Activated CD4-positive, alpha-beta T cell treated with anti-CD3 and anti-CD28 coated beads, Interleukin-10, Interleukin-2, amounts not matched to agents 100 ng/mL and 50 ng/mL, durations not matched to agents 16 hours and 8 hours (primary cell): ENCODE results near the gene RDM1.
"Not testable (repeated sequence)": the region's sequence is repeated elsewhere in the genome, so short reads cannot be mapped to it uniquely, and the experiment has no call there.

Experiments
- DNase-seq: peaks from one replicate; pipeline ENCODE4 v3.0.0-alpha.2; 2020

RDM1 gene

GRCh38 chr17:35897772-35898171, 32.8 kb downstream of the RDM1 start:
- not testable (repeated sequence) for DNase-seq

GRCh38 chr17:35895636-35896587, 34.7 kb downstream of the RDM1 start:
- DNase-seq: peak; percentile 78

- no peak for DNase-seq
Measured at GRCh38 chr17:35894206-35894605, 36.4 kb downstream of the RDM1 start.

GRCh38 chr17:35893751-35894150, 36.8 kb downstream of the RDM1 start:
- no peak for DNase-seq

- peak; percentile 82 for DNase-seq
Measured at GRCh38 chr17:35892091-35893035, 38.2 kb downstream of the RDM1 start.

DNA sequence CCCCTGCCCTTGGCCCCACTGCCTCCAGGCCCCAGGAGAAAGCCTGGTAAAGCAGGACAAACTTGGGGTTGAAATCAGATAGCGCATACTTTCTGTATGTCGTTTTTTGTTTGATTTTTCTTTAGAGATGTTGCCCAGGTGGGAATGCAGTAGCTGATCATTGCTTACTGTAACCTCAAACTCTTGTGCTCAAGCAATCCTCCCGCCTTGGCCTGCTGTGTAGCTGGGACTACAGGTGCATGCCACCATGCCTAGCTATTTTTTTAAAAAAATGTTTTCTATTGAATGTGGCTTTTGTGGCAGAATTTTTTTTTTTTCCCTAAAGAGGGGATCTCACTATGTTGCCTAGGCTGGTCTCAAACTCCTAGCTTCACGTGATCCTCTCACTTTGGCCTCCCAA, 39.3 kb downstream of the RDM1 start:
- no peak for DNase-seq

DNA sequence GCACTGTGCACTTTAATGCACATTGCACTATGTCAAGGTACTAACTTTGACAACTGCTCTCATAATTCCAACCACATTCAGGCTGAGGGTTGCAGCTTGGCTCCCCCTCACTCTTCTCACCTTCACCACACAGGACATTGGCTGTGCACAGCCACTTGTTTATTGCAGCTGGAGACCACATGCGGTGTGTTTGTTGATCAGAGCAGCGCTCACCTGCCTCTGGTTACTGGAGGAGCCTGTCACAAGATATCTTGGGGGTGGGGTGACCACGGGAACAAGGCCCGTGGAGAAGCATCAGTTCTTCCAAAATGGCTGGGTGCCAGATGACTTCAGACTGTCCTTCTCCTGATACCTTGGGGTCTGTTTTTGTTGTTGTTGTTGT, 39.8 kb downstream of the RDM1 start:
- peak; percentile 87 for DNase-seq

DNA sequence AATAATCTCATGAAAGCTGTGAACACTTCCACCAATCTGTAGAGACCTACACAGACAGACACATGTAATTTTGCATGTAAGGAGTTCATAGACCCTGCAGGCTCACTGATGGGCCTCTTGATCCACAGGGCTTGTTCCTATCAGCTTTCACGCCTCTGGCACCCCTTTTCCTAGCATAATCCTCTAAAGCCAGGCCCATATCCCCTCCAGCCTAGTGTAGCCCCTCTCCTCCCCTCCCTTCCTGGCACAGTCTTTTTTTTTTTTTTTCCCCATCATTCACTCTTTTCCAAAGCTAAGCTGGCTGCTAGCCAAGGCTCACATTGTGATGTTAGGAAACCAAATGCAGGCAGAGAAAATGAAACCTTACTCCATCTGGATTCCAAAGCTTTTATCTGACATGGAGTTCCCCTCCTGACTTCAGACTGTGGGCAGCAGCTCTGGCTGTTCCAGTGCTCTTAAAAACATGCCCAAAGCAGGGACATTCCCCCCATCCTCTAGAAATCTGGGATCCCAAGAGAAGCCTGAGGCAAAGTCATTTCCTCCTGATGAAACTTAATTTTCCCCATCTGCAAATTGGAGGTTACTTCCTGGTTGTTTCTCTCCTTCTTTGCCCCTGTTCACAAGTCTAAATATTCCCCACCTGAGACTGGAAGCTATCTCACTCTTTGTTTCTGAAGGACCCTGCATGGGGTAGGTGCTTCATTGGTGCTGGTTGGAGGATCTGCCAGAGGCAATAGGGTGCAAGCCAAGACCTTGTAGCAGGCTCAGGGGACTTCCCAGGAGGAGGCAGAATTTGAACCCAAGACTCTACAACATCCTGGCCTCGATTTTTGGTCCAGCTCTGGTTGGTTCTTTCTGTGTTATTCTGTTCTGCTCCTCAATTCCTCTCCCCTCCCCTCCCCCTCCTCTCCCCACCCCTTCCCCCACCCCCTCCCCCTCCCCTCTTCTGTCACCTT, 40.5 kb downstream of the RDM1 start:
- DNase-seq: no peak

DNA sequence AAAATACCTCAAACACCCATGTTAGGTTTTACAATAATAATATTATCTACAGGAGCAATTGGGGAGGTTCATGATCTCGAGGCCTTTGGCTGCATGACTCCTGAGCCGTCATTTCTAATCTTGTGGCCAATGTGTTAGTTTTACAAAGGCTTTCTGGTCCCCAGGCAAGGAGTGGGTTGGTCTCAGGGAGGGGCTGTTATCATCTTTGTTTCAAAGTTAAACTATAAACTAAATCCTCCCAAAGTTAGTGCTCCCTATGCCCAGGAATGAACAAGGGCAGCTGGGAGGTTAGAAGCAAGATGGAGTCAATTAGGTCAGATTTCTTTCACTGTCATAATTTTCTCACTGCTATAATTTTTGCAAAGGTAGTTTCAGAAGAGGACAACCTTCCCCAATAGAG, 41.3 kb downstream of the RDM1 start:
- peak; percentile 79 for DNase-seq

DNA sequence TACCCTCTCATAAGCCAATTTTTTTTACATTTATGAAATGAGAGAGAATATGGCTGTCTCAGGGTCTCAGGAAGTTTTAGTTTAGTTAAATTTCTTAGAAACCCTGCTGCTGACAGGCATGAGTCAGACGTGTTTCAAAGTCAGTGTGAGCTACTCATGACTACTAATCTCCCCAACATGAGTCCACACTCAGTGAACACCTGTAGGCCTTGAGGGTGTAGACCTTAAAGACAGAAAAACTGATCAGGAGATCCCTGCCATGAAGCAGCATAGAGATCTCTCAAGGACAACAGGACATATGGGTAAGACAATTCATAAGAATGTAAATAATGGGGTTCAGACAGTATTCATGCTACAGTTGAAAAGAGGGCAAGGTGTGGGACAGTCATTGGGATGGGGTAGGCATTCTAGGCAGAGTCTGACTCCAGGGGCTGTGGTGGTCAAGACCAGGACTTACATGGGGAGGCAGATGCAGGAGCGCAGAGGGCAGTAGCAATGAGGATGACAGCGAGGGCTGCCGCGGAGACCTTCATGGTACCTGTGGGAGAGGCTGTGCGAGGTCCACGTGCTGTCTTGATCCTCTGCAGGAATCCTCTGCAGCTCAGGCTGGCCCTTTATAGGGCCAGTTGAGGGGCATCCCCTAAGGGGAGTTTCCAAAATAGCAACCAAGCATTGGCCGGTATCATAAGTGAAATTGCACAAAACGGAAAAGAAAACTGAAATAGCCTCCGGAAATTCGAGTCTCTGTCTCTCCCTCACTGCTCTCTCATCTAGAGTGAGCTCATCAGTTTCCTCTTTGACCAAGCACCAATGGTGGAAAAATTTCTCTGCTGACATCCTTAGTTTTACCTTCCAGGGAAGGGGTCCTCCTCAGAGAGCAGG, 50.6 kb downstream of the RDM1 start, which contains the start of gene CCL5:
Gene CCL5 (minus strand): TSS at position 588 of the 882 bp plus-strand sequence.
- DNase-seq: peak; percentile 92

- peak; percentile 26 for DNase-seq
Measured at GRCh38 chr17:35878361-35878760, 52.2 kb downstream of the RDM1 start.

- no peak for DNase-seq
Measured at GRCh38 chr17:35877345-35878029, 53.1 kb downstream of the RDM1 start.

DNA sequence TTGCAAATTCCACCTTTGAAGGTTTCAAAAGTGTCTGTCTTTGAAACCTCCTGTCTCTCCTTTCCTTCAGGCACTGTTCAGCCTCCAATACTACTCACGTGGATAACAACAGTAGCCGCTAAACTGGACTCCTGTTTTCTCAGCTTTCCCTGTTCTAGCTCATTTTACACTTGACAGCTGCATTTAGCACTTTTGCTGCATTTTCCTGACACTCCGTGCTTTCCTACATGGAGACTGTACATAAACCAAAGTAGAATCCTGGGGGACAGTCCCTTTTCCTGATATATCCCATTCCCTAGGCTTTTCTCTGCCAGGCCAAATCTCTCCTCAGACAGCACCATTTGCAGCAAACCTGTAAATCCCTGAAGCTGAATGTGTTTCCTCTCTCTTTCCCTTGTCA, 54.0 kb downstream of the RDM1 start:
- no peak for DNase-seq

GRCh38 chr17:35875800-35876139, 54.8 kb downstream of the RDM1 start:
- no peak for DNase-seq

GRCh38 chr17:35875072-35875799, 55.3 kb downstream of the RDM1 start:
- DNase-seq: no peak

DNA sequence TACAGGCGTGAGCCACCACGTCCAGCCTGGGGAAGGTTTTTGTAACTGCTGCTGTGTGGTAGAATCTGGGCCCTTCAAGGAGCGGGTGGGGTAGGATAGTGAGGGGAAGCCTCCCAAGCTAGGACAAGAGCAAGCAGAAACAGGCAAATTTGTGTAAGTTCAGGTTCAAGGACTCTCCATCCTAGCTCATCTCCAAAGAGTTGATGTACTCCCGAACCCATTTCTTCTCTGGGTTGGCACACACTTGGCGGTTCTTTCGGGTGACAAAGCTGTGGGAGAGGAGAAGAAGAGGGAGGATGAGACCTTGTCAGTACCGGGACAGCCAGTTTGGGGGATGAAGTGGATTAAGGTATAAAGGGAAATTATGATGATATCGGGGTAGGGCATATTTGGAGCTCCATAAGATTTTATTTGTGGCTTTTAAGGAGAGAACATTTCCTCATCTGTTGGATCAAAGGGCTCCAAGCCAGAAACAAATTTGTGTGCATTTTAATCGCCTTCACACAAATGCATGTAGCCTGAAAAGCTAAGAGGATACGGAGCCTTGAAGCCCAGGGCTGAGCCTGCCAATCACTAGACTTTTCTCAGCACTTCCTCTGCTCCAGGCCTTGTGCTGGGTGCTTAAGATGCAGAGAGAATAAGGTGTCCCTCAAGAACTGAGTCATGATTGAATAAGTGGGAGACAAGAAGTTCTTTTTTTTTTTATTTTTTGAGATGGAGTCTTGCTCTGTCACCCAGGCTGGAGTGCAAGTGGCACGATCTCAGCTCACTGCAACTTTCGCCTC, 58.2 kb downstream of the RDM1 start:
- no peak for DNase-seq

DNA sequence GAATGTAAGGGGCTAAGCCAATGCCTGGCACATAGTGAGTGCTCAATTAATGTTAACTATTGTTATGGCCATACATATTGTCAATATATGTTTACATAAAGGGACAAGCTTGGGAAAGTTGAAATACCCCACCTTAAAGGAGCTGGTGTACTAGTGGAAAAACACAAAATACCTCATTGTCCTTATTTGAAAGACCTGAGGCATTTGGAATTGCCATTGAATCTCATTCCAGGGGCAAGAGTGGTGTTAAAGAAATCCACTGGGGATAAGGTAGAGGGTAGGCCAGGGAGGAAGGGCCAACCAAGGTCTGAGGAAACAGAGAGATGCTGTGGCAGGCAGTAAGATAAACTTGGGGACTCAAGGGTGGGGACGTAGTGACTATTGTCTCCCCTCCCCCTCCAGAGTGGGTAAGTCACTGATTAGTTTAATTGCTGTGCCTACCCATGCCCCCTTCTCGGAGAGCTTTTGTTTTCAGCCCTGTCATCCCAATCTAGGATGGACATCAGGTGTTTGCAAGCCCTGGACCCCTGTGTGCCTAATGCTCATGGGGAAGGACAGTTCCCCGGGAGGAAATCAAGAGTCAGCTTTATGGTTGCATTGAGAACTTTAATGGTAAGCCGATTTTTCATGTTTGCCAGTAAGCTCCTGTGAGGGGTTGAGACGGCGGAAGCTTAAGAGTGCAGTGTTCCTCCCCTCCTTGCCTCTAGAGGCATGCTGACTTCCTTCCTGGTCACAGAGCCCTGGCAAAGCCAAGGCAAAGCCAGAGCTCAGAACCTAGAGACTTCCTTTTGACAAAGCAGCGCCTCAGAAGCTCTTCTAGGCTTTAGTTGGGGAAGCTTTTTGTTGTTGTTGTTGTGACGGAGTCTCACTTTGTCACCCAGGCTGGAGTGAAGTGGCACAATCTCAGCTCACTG, 59.4 kb downstream of the RDM1 start:
- DNase-seq: peak; percentile 41

DNA sequence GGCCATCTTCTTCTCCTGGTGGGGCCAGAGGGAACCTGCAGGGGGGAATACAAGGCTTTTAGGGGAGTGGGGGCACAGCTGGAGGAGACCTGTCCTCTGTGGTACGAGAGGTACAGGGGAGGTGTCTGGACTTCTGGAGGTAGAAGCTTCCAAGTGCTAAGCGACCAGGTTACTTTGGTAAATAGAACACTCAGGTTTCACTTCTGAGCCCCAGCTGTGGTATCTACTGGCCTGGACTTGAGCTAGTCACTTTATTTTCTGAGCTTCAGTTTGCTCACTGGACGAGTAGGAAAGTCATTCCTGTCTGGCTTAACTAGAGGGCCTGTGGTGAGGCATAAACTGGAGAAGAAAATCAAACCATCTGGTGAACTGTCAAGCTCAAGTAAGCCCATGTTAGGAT, 61.8 kb downstream of the RDM1 start, which contains the start of gene HEATR9:
Gene HEATR9 (minus strand): TSS at position 155 of the 400 bp plus-strand sequence. CDS start 149 bp downstream, at position 6.
- DNase-seq: no peak
